Glomerular endothelial cell (primary cell): ENCODE measurements around the gene HTR1B. TPM values are rescaled to one million over a fixed set of nuclear protein-coding genes. Genes with fewer than 3 reads are reported as not detected.

Experiments used
- DNase-seq: peaks from one replicate; pipeline ENCODE4 v3.0.0-alpha.2; 2011; ENCODE audit warnings: low read depth, low spot score; ENCODE audit errors: extremely low read depth
- total RNA-seq: library from RNA; depleted of rRNA; stranded (reverse); fragments of >200 nt; gene quantifications from 2 replicates; pipeline ENCODE4 v1.2.3, GENCODE V29; 2015

HTR1B gene
- total RNA-seq, 1 donor from 2014 or later: 3.4 TPM

GRCh38 chr6:77456531-77457248 is 6.6 kb downstream of the HTR1B start:
- DNase-seq: peak; percentile 98

- no peak for DNase-seq
These were observed 8.0 kb downstream of the HTR1B start for GRCh38 chr6:77455271-77455670.

GRCh38 chr6:77454386-77454785 is 8.9 kb downstream of the HTR1B start:
- no peak for DNase-seq

GRCh38 chr6:77451466-77451865 is 11.8 kb downstream of the HTR1B start:
- no peak for DNase-seq

- DNase-seq: no peak
These were observed 12.4 kb downstream of the HTR1B start for GRCh38 chr6:77450924-77451323.

- no peak for DNase-seq
These were observed 14.7 kb downstream of the HTR1B start for GRCh38 chr6:77448546-77448945.

- DNase-seq: no peak
These were observed 16.0 kb downstream of the HTR1B start for GRCh38 chr6:77447254-77447653.

- DNase-seq: no peak
These were observed 17.0 kb downstream of the HTR1B start for GRCh38 chr6:77446249-77446648.

- DNase-seq: no peak
These were observed 18.1 kb downstream of the HTR1B start for GRCh38 chr6:77445214-77445613.

- no peak for DNase-seq
These were observed 22.9 kb downstream of the HTR1B start for GRCh38 chr6:77440206-77440976.

GRCh38 chr6:77433888-77434287 is 29.4 kb downstream of the HTR1B start:
- no peak for DNase-seq

- no peak for DNase-seq
These were observed 32.8 kb downstream of the HTR1B start for GRCh38 chr6:77430504-77430903.

GRCh38 chr6:77425671-77426070 is 37.6 kb downstream of the HTR1B start:
- no peak for DNase-seq

- DNase-seq: no peak
These were observed 38.1 kb downstream of the HTR1B start for GRCh38 chr6:77425216-77425615.

GRCh38 chr6:77424761-77425160 is 38.5 kb downstream of the HTR1B start:
- no peak for DNase-seq

GRCh38 chr6:77416839-77417238 is 46.5 kb downstream of the HTR1B start:
- no peak for DNase-seq

- DNase-seq: no peak
These were observed 47.6 kb downstream of the HTR1B start for GRCh38 chr6:77415706-77416105.

Other genes starting within 250 kb of the HTR1B start
- gene MEI4, start 189.5 kb upstream of the HTR1B start, total RNA-seq: not detected in 2 replicates